SH-SY5Y (cell line): Measurements from ENCODE around the gene PLCXD3.

ENCODE experiments used
- GATA2 ChIP-seq: IDR thresholded peaks from 2 replicates; pipeline ENCODE4 v1.6.1; 2011; ENCODE audit warnings: mild to moderate bottlenecking, low read depth, low read length
- GATA3 ChIP-seq: IDR thresholded peaks from 2 replicates; pipeline ENCODE4 v1.6.1; 2011; ENCODE audit warnings: low read depth, mild to moderate bottlenecking, low read length, moderate library complexity

DNA sequence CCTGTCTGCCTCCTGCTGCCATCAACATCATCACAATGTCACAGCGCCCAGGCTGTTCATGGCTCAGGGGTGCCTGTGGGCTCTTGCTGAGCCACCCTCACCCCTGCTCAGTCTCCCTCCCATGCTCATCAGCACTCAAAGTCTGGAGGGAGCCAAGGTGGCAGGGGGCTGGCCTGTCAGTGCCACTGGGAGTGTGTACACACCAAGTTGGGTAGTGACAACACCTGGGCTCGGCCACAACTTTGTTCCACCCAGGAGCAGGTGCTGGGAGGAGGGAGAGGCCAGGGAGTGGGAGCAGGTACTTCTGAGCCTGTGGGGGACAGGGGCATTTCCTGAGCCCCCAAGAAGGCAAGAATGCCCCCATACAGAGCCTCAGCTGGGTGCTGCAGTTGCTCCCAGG is 219.6 kb downstream of the PLCXD3 start:
- TF ChIP-seq GATA3 (no peak), GATA2 (no peak)
